Measurements from ENCODE around the gene DNAJB9. TPM values are rescaled to one million over a fixed set of nuclear protein-coding genes. Genes with fewer than 3 reads are reported as not detected.

The DNAJB9 gene
- total RNA-seq, 4 donors from 2014 or later = 16.7 to 23.3 (median 17.5) TPM

DNA sequence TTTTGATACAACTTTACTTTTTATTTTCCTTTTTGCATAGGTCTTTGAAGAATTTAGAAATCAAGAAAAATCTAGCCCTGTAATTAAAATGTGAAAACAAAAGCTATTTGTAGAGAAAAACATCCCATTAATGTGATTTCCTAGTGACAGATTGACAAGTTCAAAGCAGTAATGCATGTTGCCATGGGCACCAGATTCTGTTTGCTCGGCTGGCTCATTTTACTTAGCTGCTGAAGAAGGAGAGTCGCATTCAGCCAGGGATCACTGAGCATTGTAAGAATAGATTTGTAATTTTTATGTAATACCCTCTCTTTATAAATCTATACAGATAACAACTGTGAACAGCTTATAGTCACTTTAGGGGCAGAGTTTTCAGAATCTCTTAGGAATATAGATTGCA, 28.5 kb downstream of the DNAJB9 start:
- TF ChIP-seq, protein P1, sequence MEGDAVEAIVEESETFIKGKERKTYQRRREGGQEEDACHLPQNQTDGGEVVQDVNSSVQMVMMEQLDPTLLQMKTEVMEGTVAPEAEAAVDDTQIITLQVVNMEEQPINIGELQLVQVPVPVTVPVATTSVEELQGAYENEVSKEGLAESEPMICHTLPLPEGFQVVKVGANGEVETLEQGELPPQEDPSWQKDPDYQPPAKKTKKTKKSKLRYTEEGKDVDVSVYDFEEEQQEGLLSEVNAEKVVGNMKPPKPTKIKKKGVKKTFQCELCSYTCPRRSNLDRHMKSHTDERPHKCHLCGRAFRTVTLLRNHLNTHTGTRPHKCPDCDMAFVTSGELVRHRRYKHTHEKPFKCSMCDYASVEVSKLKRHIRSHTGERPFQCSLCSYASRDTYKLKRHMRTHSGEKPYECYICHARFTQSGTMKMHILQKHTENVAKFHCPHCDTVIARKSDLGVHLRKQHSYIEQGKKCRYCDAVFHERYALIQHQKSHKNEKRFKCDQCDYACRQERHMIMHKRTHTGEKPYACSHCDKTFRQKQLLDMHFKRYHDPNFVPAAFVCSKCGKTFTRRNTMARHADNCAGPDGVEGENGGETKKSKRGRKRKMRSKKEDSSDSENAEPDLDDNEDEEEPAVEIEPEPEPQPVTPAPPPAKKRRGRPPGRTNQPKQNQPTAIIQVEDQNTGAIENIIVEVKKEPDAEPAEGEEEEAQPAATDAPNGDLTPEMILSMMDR (IDR thresholded peaks at IDR 0.05) = no peak
- TF ChIP-seq POLR2A (IDR thresholded peaks at IDR 0.05) = no peak
- intact Hi-C loops (cut with DNase I) = no loop called here
- DNase-seq = no peak
- no peaks in the 10 kb centered on the region for H3K9me3 ChIP-seq
- no peaks in the 10 kb centered on the region for H3K4me1 ChIP-seq
- 60 to 77% methylated on average over 2 of the region's 2 CpGs for WGBS, 2 donors
- H3K4me3 ChIP-seq = no peak overlapping the region
- no peaks in the 10 kb centered on the region for H3K36me3 ChIP-seq
- H3K27me3 ChIP-seq = peaks cover 0 to 3% (median 0%) of the 10 kb centered on the region in 4 donors
- H3K27ac ChIP-seq = no peak overlapping the region

DNA sequence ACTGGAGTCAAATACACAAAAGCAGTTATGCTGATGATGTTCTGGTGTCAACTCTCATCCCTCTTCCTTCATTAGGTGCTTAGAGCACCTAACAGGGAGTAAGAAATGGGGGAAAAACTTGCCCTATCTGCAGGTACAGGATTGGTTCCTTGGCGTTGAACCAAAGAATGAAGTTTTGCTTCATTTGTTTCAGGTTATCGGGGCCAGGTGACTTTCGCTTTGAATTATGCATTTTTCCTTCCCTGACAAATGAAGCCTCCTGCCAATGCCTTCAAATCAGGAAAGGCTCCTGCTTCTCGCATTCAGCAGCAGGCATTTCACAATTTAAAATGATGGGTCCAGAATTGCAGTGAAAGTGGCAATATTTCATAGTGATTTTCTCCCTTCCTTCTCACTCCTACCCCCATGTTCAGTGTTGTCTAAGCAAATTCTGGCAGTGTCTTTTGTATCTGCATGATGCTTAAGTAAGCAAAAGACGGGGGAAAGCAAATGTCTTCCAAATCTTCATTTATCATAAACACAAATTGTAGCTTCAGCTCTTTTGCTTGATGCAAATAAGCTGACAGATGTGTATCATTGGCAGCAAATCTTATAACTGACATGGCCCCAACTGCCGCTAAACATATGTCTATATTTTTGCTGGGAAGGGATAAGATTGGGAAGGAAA, 29.4 kb downstream of the DNAJB9 start:
- Histone ChIP-seq H3K36me3 (no peaks in the 10 kb centered on the region), H3K27ac (no peak overlapping the region), H3K9me3 (no peaks in the 10 kb centered on the region), H3K4me1 (no peaks in the 10 kb centered on the region), H3K27me3 (peaks cover 0 to 3% (median 0%) of the 10 kb centered on the region in 4 donors), H3K4me3 (no peak overlapping the region)
- intact Hi-C loops (cut with DNase I) = no loop called here
- WGBS, 2 donors = 36 to 46% methylated on average over 6 of the region's 6 CpGs
- no peak for DNase-seq
- TF ChIP-seq, protein P1 (IDR thresholded peaks at IDR 0.05) = no peak
- no peak for TF ChIP-seq POLR2A (IDR thresholded peaks at IDR 0.05)

DNA sequence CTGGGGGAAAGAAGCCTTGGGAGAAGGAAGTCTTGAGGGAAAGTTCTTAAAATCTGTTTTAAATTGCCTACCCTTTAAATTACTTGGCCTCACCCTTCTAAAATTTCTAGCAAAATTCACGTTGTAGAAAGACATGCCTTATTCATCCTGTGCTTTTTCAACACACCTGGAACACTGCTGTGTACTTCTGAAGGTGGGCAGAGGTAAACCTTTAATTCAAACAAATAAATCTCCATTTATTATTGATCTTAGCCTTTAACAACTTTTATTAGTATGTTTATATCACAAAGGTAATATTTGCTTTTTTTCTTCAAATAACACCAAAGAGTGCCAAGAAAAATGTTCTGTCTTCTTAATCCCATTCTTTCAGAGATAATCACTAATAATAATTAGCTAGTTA, 30.7 kb downstream of the DNAJB9 start:
- WGBS, 2 donors = 45 to 56% methylated on average over 1 of the region's 1 CpG
- intact Hi-C loops (cut with DNase I) = no loop called here
- no peak for DNase-seq
- TF ChIP-seq, protein P1 (IDR thresholded peaks at IDR 0.05) = no peak
- TF ChIP-seq POLR2A (IDR thresholded peaks at IDR 0.05) = no peak
- H3K36me3 ChIP-seq = no peaks in the 10 kb centered on the region
- peaks cover 0 to 9% (median 0%) of the 10 kb centered on the region in 4 donors for H3K27me3 ChIP-seq
- H3K27ac ChIP-seq = no peak overlapping the region
- no peaks in the 10 kb centered on the region for H3K9me3 ChIP-seq
- H3K4me1 ChIP-seq = no peaks in the 10 kb centered on the region
- no peak overlapping the region for H3K4me3 ChIP-seq

DNA sequence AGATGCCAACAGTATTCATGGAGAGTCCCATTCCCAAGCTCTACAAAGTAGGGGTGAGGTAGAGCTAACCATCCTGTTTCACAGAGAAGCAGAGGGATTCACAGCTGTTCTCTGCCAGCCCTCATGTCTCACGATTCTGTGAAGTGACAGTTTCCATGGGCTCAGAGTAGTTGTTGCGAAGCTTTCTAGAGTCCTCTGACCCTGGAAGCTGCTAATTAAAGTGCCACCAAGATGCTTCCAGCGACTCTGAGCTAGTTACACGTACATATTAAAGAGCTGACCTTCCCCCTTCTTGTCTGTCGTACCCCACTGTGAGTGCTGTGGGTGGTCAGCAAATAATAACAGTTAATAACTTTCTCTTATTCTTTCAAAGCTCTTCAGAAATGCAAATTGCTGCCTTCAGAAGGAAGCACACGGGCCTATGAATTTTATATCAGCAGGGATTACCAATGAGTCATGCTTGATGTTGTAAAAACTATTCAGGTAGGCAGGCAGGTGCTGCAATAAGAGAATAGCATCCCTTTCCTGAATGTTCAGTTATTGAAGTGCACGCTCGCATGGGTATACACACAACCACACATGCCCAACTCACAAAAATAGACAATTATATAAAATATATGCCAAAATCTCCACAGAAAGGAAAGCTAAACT, 34.1 kb downstream of the DNAJB9 start:
- H3K27me3 ChIP-seq = peaks cover 0 to 9% (median 0%) of the 10 kb centered on the region in 4 donors
- TF ChIP-seq, protein P1 (IDR thresholded peaks at IDR 0.05) = no peak
- TF ChIP-seq POLR2A (IDR thresholded peaks at IDR 0.05) = no peak
- WGBS, 2 donors = 74 to 80% methylated on average over 8 of the region's 8 CpGs
- H3K4me1 ChIP-seq = no peaks in the 10 kb centered on the region
- no peaks in the 10 kb centered on the region for H3K36me3 ChIP-seq
- no peak for DNase-seq
- no peaks in the 10 kb centered on the region for H3K9me3 ChIP-seq
- H3K4me3 ChIP-seq = no peak overlapping the region
- H3K27ac ChIP-seq = no peak overlapping the region
- intact Hi-C loops (cut with DNase I) = no loop called here

DNA sequence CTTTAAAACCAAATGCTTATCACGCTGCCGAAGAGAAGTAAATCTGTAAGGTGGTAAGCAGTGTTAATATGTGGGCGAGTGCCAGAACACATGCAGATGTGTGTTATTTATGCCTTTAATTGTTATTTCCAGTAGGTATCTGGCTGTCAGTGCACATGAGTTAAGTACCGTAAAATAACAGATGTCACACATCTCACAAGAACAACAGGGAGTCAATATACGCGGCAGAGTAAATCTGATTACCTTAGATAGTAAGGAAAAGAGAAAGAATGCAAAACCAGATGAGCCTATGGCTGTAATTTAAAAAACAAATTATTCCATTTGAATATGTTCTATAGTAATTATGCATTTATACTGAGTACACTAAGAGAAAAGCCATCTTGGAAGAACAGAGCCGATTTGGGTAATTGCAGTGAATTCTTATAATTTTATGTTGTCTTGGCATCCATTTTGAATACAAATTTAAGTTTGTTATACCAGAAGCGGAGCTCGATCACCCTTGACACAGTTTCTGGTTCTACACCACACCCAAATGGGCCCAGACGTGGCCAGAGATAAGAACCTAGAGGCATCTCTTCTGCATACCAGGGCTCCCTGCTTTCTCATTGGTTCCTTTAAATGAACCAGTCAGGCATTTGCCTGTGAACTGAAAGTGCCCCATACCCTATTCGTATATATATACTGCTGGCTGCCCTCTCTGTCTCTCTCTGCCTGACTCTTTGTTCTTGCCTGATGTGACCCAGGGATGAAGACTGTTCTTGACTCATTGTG, 34.8 kb downstream of the DNAJB9 start:
- H3K4me1 ChIP-seq = no peaks in the 10 kb centered on the region
- TF ChIP-seq, protein P1 (IDR thresholded peaks at IDR 0.05) = no peak
- no peak for TF ChIP-seq POLR2A (IDR thresholded peaks at IDR 0.05)
- no peak overlapping the region for H3K27ac ChIP-seq
- peaks cover 0 to 9% (median 0%) of the 10 kb centered on the region in 4 donors for H3K27me3 ChIP-seq
- no peak overlapping the region for H3K4me3 ChIP-seq
- WGBS, 2 donors = 79 to 84% methylated on average over 10 of the region's 11 CpGs
- no peak for DNase-seq
- intact Hi-C loops (cut with DNase I) = no loop called here
- no peaks in the 10 kb centered on the region for H3K9me3 ChIP-seq
- no peaks in the 10 kb centered on the region for H3K36me3 ChIP-seq
